ENCODE data around the gene ATP6V1D.
"Not testable (repeated sequence)": the region's sequence is repeated elsewhere in the genome, so short reads cannot be mapped to it uniquely, and the experiment has no call there.

The ATP6V1D gene

DNA sequence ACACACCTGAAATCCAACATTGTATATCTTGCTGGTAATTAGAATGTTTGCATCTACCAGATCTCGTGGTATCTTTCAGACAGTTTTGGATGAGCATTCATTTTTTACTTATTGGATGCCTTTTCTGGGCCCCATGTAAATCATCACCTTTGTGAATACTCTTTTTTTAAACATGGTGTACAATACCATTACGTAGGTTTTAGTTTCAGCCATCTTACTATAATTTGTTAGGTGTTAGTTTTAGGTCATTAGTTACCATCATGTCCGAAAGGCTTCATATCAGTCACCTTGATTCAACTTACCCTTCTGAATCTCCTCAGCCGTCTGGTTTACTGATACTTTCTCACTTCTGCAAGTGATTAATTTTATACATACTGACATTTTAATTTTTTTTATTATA is 5.9 kb upstream of the ATP6V1D start:
- DNase-seq, result no peak

DNA sequence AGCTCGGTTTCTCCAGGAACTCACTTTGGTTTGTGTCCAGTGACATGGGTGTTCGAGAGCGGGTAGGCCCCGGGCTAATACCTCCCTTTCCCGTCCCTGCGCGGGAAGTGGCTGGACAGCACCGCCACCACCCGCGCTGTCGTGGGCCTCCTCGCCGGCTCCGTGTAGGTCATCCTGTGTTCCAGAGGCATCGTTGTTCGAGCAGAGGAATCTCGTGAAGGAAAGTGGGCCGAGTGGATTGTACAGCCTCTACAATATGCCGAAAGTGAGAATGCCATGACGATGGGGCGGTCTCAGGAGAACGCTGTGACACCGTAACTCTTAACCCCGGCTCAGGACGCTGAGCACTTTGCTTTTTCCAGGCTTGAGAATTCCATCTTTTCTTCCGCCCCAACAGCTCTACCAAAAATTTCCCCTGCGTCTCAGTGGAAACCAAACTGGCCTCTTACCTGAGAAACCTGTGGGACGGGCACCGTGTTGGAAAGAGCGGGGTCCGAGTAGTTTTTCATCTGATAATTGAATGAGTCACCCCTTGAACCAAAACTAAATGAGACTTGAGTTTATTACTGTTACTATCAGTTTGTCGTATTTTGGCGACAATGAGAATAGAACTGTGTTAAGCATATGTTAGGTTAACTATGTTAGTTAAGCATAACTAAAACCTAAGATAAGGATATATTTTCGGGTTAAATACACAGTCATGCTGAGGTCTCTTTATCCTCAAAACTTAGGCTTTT is 1.0 kb upstream of the ATP6V1D start:
- DNase-seq, result peak in 1 of 2 experiments; percentile 39

DNA sequence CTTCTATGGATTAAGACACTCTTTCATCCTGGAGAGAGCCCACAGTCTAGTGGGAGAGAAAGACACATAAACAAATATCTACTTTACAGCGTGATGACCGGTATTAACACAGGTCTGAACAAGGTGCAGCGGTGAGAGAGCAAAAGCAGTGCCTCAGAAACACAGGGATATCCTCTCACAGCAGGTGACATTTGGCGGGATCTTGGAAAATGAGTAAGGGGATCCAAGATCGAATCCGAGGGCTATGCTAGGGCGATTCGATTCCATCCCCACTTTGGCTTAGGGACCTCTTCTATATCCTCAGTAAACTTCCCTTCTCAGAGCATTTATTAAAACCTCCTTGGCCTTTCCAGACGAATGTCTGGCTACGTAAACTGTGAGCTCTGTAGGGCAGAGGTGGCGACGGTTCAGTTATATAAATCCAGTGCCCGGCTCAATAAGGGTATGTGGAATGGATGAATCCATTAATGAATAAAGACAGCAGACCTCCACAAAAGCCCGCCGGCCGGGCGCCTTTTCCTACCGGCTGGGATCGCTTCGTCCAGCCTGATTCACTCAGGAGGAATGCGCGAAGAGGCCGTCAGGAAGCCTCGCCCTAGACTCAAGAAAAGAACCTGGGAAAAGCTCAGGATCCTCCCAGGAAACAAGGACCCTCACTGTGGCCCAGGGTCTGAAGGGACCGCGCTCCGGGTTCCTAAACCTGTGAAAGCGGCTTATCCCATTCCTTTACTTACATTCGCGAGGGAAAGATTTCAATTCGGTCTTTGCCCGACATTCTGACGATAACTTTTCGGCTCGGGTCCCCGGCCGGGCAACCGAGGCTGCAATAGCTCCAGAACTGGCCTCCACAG is 455 bp downstream of the ATP6V1D start:
- no peak for DNase-seq

DNA sequence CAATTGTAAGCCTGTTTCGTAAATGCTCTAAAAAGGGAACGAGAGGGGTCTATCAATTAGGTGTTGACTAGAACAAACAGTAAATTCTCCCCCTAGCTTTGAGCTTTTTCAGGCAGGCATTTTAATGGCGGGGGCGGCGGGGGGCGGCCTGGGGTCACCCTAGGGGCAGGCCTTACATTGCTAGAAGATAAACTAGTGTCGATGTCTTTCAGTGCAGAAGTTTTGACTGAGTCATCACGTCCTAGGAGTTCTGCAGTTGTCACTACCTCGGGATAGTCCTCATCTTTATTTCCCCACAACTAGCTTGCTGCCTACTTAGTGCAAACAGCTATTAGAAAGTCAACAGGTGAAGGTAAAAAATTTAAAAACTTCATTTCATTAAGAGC is 1.6 kb downstream of the ATP6V1D start:
- DNase-seq, result no peak

DNA sequence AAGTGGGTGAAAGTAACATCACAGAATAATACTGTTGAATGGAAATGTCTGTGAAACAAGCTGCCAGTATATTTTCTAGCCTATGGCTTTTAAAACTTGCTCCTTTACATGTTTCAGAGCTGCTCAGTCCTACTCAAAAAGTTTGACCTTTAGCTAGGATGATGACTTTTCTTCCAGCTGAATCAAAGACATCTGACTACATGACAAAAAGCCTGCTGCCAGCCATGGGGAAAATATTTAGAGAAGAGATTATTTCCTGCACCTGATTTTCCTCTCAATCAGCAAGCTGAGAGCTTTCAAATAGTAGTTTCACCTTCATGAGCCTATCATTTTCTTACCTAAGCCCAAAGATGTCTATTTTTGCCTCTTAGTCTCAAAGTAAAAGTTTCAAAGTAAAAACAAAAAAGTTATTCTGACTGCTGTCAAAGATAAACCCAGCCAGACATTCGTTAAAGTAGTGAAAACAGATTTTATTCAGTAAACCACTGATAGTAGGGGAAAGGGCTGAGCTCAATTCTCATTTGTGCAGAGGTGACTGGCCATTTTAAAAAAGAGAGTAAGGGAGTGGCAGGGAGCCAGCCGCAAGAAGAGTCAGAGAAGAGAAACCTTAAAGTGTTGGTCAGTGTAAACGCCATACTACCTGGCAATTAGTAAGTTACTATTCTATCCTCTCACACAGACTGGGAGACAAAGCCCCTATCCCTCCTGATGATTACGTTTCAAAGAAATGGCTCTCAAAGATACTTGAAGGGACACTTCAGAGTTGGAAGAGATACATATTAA is 2.2 kb downstream of the ATP6V1D start:
- DNase-seq, result no peak

DNA sequence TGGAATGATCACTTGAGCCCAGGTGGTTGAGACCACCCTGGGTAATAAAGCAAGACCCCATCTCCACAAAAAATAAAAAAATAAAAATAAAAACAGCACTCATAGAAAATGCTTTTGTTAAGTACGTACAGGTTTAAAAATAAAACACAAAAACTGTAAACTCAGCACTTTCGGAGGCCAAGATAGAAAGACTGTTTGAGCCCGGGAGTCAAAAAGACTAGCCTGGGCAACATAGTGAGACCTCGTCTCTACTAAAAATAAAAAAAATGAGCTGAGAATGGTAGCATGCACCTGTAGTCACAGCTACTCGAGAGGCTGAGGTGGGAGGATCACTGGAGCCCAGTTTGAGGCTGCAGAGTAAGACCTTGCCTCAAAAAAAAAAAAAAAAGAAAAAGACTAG is 7.5 kb downstream of the ATP6V1D start:
- DNase-seq, result no peak

DNA sequence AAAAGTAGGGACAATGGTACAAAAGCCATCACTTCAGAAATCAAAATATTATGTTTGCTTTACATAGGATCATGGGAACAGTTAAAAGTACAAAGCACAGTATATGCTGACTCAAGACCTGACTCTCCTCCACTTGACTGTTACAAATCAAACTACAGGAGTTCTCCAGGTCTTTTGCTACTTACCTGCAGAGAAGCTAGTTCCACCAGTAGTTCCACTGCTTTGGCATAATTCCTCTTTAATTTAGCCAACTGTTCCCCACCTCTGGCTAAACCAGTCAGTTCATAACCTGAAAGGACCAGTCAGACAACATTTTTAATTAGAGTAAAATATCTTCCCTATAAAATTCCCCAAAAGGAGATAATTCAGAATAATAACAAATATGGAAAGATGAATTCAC is 14.0 kb downstream of the ATP6V1D start:
- no peak for DNase-seq

DNA sequence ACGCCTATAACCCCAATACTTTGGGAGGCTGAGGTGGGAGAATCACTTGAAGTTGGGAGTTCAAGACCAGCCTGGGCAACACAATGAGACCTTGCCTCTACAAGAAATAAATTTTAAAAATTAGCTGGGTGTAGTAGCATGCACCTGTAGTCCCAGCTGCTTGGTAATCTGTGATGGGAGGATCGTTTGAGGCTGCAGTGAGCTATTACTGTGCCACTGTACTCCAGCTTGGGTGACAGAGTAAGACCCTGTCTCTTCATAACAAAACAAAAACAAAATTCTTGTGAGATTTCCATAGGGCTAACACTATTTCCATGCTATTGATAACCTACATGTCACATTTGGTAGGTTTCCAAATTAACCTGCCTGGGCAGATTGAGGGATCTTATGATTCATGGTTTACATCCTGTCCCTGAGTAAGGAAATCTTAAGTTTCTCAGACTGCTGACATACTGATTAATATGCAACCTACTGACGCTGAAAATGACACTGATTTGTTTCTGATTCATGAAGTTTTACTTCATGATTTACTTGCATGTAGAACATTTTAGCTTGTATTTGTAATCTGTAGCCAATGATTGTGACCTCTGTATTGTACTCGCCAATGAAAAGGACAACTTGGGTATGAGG is 15.9 kb downstream of the ATP6V1D start:
- DNase-seq, result no peak

DNA sequence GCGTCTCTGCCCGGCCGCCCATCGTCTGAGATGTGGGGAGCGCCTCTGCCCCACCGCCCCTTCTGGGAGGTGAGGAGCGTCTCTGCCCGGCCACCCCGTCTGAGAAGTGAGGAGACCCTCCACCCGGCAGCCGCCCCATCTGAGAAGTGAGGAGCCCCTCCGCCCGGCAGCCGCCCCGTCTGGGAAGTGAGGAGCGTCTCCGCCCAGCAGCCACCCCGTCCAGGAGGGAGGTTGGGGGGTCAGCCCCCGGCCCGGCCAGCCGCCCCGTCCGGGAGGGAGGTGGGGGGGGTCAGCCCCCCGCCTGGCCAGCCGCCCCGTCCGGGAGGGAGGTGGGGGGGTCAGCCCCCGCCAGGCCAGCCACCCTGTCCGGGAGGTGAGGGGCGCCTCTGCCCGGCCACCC is 18.4 kb downstream of the ATP6V1D start:
- DNase-seq, result not testable (repeated sequence)

DNA sequence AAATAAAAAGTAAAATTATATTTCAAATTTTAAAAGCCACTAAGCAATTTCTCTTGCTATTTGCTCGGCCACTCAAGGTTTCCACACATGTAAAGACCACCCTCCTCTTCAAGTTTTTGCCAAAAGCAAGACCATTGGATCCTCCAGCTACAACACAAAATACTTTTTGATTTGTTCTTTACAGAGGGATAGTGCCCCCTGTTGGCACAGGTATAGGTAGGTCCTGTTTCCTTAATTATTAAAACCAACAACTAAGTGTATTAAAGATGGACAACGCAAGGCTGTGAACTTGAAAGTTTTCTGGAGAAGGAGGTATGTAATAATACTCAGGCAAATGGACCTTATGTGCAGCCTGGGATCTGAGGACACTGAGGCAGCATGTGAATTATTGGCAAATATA is 23.8 kb downstream of the ATP6V1D start:
- no peak for DNase-seq

DNA sequence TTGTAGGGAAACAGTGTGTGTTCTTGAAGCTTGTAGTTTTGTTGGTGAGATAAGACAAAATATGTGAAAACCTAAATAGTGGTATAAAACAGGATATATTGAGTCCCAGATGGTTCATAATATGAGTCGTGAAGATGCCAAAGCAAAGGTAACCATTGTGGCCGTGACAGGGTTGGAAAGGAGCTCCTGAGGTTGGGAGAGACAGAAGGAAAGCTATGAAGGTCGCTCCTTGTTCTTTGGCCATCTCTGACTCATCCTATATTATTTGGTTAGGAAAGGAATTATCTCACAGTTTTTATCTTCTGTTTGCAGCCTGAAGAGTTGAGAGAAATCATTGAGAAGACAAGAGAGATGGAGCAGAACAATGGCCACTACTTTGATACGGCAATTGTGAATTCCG is 27.1 kb downstream of the ATP6V1D start:
- no peak for DNase-seq

DNA sequence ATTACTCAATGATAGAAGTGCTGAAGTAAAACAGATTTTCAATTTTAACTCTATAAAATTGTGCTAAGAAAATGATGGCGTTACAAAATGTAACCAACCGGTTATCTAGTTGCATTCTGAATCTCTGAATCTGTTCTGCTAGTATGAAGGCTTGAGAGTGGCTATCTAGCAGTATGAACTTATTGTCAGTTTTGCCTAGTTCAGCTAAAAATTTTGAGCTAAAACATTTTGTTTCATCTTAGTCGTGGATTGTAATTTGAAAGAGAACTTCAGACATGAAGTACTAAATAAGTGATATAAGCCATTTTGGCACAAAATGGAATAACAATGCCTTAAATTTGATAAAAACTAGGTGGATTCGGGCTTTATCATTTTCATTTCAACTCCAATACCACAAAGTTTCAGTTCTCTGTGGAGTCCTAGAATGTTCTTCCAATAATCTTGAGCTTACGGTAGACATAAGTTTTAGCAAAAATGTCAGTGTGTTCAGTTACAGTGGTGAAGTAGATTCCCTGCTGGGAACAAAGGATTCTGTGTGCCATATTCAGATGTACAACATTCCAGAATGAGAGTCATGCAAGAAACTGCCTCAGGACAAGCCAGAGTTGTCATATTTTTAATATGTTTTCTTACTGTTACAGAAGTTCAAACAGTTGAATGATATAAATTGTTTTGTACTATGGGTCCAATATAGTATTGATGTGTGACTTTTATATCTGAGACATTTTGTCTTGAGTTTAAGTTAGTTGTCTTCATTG is 28.1 kb downstream of the ATP6V1D start:
- no peak for DNase-seq

DNA sequence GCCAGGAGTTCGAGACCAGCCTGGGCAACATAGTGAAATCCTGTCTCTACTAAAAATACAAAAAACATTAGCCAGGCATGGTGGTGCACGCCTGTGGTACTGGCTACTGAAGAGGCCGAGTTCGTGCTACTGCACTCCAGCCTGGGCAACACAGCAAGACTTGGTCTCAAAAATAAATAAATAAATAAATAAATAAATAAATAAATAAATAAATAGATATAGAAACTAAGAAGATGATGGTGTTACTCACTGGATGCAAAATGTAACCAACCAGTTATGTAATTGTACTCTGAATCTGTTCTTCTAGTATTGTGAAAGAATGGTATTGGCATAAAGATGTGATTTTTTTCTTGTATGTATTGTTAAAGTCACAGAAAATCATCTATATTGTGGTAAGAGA is 29.9 kb downstream of the ATP6V1D start:
- not testable (repeated sequence) for DNase-seq

DNA sequence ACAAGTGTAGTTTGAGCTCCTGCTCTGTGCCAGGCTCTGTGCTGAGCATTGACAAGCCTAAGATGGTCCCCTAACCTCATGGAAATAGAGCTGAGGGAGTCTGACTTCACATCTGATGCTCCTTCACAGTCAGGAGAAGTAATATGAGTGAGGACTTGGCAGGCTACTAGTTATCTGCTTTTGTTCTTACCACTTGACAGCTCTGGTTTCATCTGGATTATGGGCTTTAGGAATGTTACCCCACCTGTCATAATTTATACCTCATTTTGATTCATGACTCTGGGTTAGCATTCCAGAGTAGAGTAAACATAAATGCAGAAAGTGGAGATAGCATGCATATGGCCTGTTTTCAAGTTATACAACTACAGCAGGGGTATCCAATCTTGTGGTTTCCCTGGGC is 40.5 kb downstream of the ATP6V1D start:
- DNase-seq, result no peak

DNA sequence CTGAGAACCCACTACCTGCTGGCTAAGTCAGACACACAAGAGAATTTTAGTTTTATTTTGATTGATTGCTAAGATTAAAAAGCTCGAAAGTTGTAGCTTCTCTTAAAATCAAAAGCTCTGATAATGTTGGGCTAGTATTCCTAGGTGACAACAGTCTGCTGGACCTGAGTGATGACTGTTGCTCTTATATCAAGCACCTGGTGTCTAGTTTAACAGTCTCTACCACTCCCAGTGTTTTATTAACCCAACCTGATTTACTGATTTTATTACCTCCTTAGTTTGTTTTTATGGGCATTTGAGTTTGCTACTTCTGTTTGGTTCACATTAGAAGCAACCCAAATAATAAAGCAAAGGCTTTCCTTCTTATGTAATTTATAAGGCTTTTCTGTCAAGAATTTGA is 41.8 kb downstream of the ATP6V1D start:
- DNase-seq, result no peak

DNA sequence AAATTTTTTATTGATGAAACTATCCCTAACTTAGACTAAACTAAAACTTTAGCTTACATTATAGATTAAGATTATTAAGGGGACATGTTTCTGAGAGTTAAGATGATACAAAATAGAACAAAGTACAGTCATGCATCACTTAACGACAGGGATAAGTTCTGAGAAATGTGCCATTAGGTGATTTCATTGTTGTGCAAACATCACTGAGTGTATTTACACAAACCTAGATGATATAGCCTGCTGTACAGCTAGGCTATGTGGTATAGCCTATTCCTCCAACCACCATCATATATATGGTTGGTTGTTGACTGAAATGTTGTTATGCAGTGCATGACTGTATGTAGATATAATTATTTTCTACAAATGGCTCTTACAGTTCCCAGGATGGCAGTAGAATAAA is 46.5 kb downstream of the ATP6V1D start:
- no peak for DNase-seq

DNA sequence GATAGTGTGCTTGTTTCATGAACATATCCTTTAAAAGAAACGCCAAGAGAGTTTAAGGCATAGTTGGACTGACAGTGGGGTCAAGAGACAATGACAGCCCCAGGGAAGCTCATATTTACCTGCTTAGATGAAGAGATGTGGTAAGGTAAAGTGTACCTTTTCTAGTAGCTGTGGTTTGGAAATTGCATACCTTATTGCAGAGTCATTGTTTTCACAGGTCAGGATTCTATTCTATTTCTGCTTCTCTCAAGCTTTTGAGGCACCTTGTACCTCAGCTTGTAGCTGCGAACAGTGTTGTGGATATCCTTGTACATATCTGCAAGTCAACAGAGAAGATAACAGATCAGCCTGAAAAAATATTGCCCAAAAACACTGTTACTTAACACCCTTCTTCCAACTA is 47.7 kb downstream of the ATP6V1D start:
- DNase-seq, result no peak
